Measurements from ENCODE around the gene SGK1.
"Not testable (repeated sequence)": the region's sequence is repeated elsewhere in the genome, so short reads cannot be mapped to it uniquely, and the experiment has no call there.

Gene SGK1

GRCh38 chr6:134304381-134304780 is 13.5 kb downstream of the SGK1 start:
- not testable (repeated sequence) for DNase-seq (ENCODE audit: low read depth)

- no peak for DNase-seq (ENCODE audit: low read depth)
Measured at GRCh38 chr6:134303891-134304290, 14.0 kb downstream of the SGK1 start.

GRCh38 chr6:134299236-134299635 is 18.7 kb downstream of the SGK1 start:
- no peak for DNase-seq (ENCODE audit: low read depth)

GRCh38 chr6:134296762-134297161 is 21.1 kb downstream of the SGK1 start:
- no peak for DNase-seq (ENCODE audit: low read depth)

- no peak for DNase-seq (ENCODE audit: low read depth)
Measured at GRCh38 chr6:134295953-134296553, 21.9 kb downstream of the SGK1 start.

GRCh38 chr6:134293659-134294161 is 24.2 kb downstream of the SGK1 start:
- DNase-seq (ENCODE audit: low read depth), result no peak

GRCh38 chr6:134291156-134291555 is 26.8 kb downstream of the SGK1 start:
- no peak for DNase-seq (ENCODE audit: low read depth)

- DNase-seq (ENCODE audit: low read depth), result no peak
Measured at GRCh38 chr6:134289204-134289575, 28.7 kb downstream of the SGK1 start.

GRCh38 chr6:134288538-134289203 is 29.2 kb downstream of the SGK1 start:
- no peak for DNase-seq (ENCODE audit: low read depth)

GRCh38 chr6:134287859-134288537 is 29.9 kb downstream of the SGK1 start:
- no peak for DNase-seq (ENCODE audit: low read depth)

GRCh38 chr6:134282816-134283215 is 35.1 kb downstream of the SGK1 start:
- DNase-seq (ENCODE audit: low read depth), result no peak

- DNase-seq (ENCODE audit: low read depth), result no peak
Measured at GRCh38 chr6:134281388-134281787, 36.5 kb downstream of the SGK1 start.

GRCh38 chr6:134278000-134278399 is 39.9 kb downstream of the SGK1 start:
- DNase-seq (ENCODE audit: low read depth), result no peak

GRCh38 chr6:134276891-134277377 is 41.0 kb downstream of the SGK1 start:
- DNase-seq (ENCODE audit: low read depth), result not testable (repeated sequence)

- no peak for DNase-seq (ENCODE audit: low read depth)
Measured at GRCh38 chr6:134272374-134272773, 45.5 kb downstream of the SGK1 start.

GRCh38 chr6:134267917-134268361 is 50.0 kb downstream of the SGK1 start:
- DNase-seq (ENCODE audit: low read depth), result no peak

- DNase-seq (ENCODE audit: low read depth), result no peak
Measured at GRCh38 chr6:134266776-134267175, 51.1 kb downstream of the SGK1 start.

GRCh38 chr6:134261766-134262165 is 56.1 kb downstream of the SGK1 start:
- DNase-seq (ENCODE audit: low read depth), result no peak

- DNase-seq (ENCODE audit: low read depth), result no peak
Measured at GRCh38 chr6:134258849-134259306, 59.0 kb downstream of the SGK1 start.

- DNase-seq (ENCODE audit: low read depth), result no peak
Measured at GRCh38 chr6:134257516-134257915, 60.4 kb downstream of the SGK1 start.

- no peak for DNase-seq (ENCODE audit: low read depth)
Measured at GRCh38 chr6:134256862-134257261, 61.0 kb downstream of the SGK1 start.

- not testable (repeated sequence) for DNase-seq (ENCODE audit: low read depth)
Measured at GRCh38 chr6:134255280-134255679, 62.6 kb downstream of the SGK1 start.

- no peak for DNase-seq (ENCODE audit: low read depth)
Measured at GRCh38 chr6:134254118-134254517, 63.8 kb downstream of the SGK1 start.
